ENCODE results near the gene NOS1. TPM values are rescaled to one million over a fixed set of nuclear protein-coding genes. Genes with fewer than 3 reads are reported as not detected.

Gene NOS1
- total RNA-seq, 1 donor = not detected

GRCh38 chr12:117360551-117361346 is 677 bp downstream of the NOS1 start:
- no peak overlapping the region for H3K4me3 ChIP-seq (ENCODE audit: low read depth, low read length)
- TF ChIP-seq, protein P1, sequence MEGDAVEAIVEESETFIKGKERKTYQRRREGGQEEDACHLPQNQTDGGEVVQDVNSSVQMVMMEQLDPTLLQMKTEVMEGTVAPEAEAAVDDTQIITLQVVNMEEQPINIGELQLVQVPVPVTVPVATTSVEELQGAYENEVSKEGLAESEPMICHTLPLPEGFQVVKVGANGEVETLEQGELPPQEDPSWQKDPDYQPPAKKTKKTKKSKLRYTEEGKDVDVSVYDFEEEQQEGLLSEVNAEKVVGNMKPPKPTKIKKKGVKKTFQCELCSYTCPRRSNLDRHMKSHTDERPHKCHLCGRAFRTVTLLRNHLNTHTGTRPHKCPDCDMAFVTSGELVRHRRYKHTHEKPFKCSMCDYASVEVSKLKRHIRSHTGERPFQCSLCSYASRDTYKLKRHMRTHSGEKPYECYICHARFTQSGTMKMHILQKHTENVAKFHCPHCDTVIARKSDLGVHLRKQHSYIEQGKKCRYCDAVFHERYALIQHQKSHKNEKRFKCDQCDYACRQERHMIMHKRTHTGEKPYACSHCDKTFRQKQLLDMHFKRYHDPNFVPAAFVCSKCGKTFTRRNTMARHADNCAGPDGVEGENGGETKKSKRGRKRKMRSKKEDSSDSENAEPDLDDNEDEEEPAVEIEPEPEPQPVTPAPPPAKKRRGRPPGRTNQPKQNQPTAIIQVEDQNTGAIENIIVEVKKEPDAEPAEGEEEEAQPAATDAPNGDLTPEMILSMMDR (IDR thresholded peaks at IDR 0.05; ENCODE audit: insufficient read depth, low read depth, low read length) = no peak
- DNase-seq (ENCODE audit: low read depth) = no peak

- TF ChIP-seq, protein P1 (IDR thresholded peaks at IDR 0.05; ENCODE audit: insufficient read depth, low read depth, low read length) = no peak
- H3K4me3 ChIP-seq (ENCODE audit: low read depth, low read length) = no peak overlapping the region
- no peak for DNase-seq (ENCODE audit: low read depth)
These were observed 1.2 kb downstream of the NOS1 start for GRCh38 chr12:117360222-117360550.

- TF ChIP-seq, protein P1 (IDR thresholded peaks at IDR 0.05; ENCODE audit: insufficient read depth, low read depth, low read length) = no peak
- DNase-seq (ENCODE audit: low read depth) = no peak
- no peak overlapping the region for H3K4me3 ChIP-seq (ENCODE audit: low read depth, low read length)
These were observed 2.2 kb downstream of the NOS1 start for GRCh38 chr12:117359029-117359845.

DNA sequence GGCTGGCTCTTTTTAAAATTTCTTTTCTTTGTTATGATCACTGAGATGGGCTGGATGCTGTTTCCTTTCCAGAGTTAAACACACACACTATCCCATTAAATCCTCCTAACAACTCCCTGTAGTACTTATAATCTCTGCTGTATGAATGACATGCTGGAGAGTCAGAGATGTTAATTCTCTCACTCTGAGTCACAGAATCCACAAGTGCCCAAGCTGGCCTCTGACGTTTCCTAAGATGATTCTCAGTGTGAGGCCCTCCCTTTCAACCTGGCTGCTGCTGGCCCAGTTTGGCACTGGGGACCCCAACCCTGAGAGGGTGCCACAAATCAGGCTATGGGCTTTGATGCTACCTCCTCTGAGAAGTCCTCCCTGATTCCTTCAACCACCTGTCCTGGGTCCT is 5.4 kb downstream of the NOS1 start:
- no peak for DNase-seq (ENCODE audit: low read depth)
- TF ChIP-seq, protein P1 (IDR thresholded peaks at IDR 0.05; ENCODE audit: insufficient read depth, low read depth, low read length) = no peak
- H3K4me3 ChIP-seq (ENCODE audit: low read depth, low read length) = no peak overlapping the region

DNA sequence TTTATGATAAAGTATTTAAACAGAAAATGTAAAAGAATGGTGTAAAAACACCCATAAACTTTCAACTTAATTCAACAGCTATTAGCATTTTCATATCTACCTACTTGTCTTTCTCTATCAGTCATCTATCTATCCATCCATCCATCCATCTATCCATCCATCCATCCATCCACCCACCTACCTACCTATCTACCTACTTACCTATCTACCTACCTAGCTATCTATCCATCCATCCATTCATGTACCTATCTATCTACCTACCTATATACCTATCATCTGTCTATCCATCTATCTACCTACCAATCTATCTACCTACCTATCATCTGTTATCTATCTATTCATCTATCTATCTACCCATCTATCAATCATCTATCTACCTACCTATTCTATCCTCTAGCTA is 8.5 kb downstream of the NOS1 start:
- no peak overlapping the region for H3K4me3 ChIP-seq (ENCODE audit: low read depth, low read length)
- DNase-seq (ENCODE audit: low read depth) = no peak
- TF ChIP-seq, protein P1 (IDR thresholded peaks at IDR 0.05; ENCODE audit: insufficient read depth, low read depth, low read length) = no peak

GRCh38 chr12:117352206-117352605 is 9.2 kb downstream of the NOS1 start:
- DNase-seq (ENCODE audit: low read depth) = no peak
- H3K4me3 ChIP-seq (ENCODE audit: low read depth, low read length) = no peak overlapping the region
- TF ChIP-seq, protein P1 (IDR thresholded peaks at IDR 0.05; ENCODE audit: insufficient read depth, low read depth, low read length) = no peak
